T47D (cell line): ENCODE results near the gene COL8A2.
"Not testable (repeated sequence)": the region's sequence is repeated elsewhere in the genome, so short reads cannot be mapped to it uniquely, and the experiment has no call there.

Experiments used
- DNase-seq, 2 experiments: peaks; one replicate each; pipeline versions ENCODE4 v3.0.0 to v3.0.0-alpha.2; 2011 to 2012; ENCODE audit warnings: low read depth in 1 of 2, low spot score in 1 of 2
- JUND ChIP-seq: IDR thresholded peaks from 2 replicates; pipeline ENCODE4 v1.6.1; 2012; ENCODE audit warnings: low read depth
- in situ Hi-C: cut with HindIII; loops from 2 replicates; pipeline ENCODE4 v1.10.0; 2016; ENCODE audit warnings: low sequenced_read_pairs, low pct_unique_long_range_greater_than_20kb

Gene COL8A2

GRCh38 chr1:36162680-36163239, 37.7 kb upstream of the COL8A2 start:
- in situ Hi-C loops, result no loop called here
- no peak for DNase-seq
- TF ChIP-seq JUND, result no peak

GRCh38 chr1:36161641-36162531, 36.9 kb upstream of the COL8A2 start:
- TF ChIP-seq JUND, result no peak
- in situ Hi-C loops, result no loop called here
- DNase-seq, result peak in 1 of 2 experiments; percentile 25

GRCh38 chr1:36160949-36161485, 36.0 kb upstream of the COL8A2 start:
- in situ Hi-C loops, result no loop called here
- no peak for TF ChIP-seq JUND
- DNase-seq, result no peak

GRCh38 chr1:36160388-36160948, 35.4 kb upstream of the COL8A2 start:
- no peak for TF ChIP-seq JUND
- in situ Hi-C loops, result no loop called here
- no peak for DNase-seq

- DNase-seq, result no peak
- in situ Hi-C loops, result no loop called here
- no peak for TF ChIP-seq JUND
Observed at GRCh38 chr1:36159614-36160387, 34.8 kb upstream of the COL8A2 start.

- in situ Hi-C loops, DNase-seq: not testable (repeated sequence)
Observed at GRCh38 chr1:36158827-36159252, 33.8 kb upstream of the COL8A2 start.

- TF ChIP-seq JUND, result no peak
- DNase-seq, result no peak
Observed at GRCh38 chr1:36157973-36158826, 33.2 kb upstream of the COL8A2 start.

GRCh38 chr1:36157115-36157903, 32.3 kb upstream of the COL8A2 start:
- no peak for TF ChIP-seq JUND
- in situ Hi-C loops, result no loop called here
- no peak for DNase-seq

More at GRCh38 chr1:36157973-36158826, 33.2 kb upstream of the COL8A2 start:
- in situ Hi-C loops, result no loop called here

- in situ Hi-C loops, result no loop called here
- TF ChIP-seq JUND, result no peak
- peak in 1 of 2 experiments; percentile 27 for DNase-seq
Observed at GRCh38 chr1:36156329-36157114, 31.5 kb upstream of the COL8A2 start.
